Measurements from ENCODE around the gene ALDOB. TPM values are rescaled to one million over a fixed set of nuclear protein-coding genes. Genes with fewer than 3 reads are reported as not detected.
A peak's percentile ranks its signal among the peaks of the same experiment; 100 is the strongest.

ALDOB gene
- total RNA-seq, 2 experiments from 2014 or later: not detected

DNA sequence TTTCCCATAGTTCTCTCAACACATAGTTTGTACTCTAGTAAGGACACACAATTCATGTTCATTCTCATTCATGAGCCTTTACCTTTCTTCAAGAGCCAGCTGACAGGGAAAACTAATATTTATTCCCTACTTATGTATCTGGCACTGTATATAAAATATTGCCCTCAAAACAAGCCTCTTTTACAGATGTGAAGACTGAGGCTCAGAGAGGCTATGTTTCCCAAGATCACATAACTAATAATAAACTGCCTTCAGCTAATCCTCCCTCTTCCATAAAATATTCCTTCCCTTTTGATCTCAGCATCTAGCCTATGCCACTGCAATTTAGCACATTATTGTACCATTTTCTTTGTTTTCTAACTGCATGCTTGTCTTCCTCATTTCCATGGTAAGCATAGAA, 18.2 kb downstream of the ALDOB start:
- TF ChIP-seq, protein P1, sequence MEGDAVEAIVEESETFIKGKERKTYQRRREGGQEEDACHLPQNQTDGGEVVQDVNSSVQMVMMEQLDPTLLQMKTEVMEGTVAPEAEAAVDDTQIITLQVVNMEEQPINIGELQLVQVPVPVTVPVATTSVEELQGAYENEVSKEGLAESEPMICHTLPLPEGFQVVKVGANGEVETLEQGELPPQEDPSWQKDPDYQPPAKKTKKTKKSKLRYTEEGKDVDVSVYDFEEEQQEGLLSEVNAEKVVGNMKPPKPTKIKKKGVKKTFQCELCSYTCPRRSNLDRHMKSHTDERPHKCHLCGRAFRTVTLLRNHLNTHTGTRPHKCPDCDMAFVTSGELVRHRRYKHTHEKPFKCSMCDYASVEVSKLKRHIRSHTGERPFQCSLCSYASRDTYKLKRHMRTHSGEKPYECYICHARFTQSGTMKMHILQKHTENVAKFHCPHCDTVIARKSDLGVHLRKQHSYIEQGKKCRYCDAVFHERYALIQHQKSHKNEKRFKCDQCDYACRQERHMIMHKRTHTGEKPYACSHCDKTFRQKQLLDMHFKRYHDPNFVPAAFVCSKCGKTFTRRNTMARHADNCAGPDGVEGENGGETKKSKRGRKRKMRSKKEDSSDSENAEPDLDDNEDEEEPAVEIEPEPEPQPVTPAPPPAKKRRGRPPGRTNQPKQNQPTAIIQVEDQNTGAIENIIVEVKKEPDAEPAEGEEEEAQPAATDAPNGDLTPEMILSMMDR (IDR thresholded peaks at IDR 0.05): no peak
- ATAC-seq (no peak), DNase-seq (no peak)
- H3K36me3 Mint-ChIP-seq (ENCODE audit: low read depth): peaks cover 29% of the 10 kb centered on the region
- no peaks in the 10 kb centered on the region for H3K27me3 Mint-ChIP-seq
- no peak overlapping the region for H3K27ac Mint-ChIP-seq
- intact Hi-C loops (cut with micrococcal nuclease): no loop called here
- POLR2A ChIA-PET: no interaction called here
- no peak overlapping the region for H3K4me3 Mint-ChIP-seq
- CTCF ChIA-PET: no interaction called here
- no peaks in the 10 kb centered on the region for H3K4me1 Mint-ChIP-seq (ENCODE audit: low read depth)
- H3K9me3 Mint-ChIP-seq: peaks cover 44% of the 10 kb centered on the region

DNA sequence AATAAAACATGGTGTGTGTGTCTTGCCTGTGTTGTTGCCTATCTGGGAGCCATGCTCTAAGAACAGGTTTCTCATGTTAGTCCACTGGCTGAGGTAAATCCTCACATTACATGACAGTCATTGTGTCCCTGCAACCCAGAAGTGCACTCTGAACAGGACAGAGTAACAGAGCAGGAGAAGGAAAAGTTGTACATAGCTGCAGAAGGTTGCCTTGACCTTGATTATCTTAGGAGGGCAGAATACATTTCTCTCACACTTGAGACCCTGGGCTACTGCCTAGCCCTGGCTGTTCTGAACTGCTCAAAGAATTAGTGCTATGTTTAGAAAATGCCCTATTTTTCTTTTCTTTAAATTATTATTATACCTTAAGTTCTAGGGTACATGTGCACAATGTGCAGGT, 20.0 kb downstream of the ALDOB start:
- H3K9me3 Mint-ChIP-seq: peaks cover 50% of the 10 kb centered on the region
- no peak overlapping the region for H3K27ac Mint-ChIP-seq
- H3K4me1 Mint-ChIP-seq (ENCODE audit: low read depth): no peaks in the 10 kb centered on the region
- H3K36me3 Mint-ChIP-seq (ENCODE audit: low read depth): peaks cover 40% of the 10 kb centered on the region
- intact Hi-C loops (cut with micrococcal nuclease): no loop called here
- ATAC-seq (no peak), DNase-seq (no peak)
- H3K4me3 Mint-ChIP-seq: no peak overlapping the region
- ChIA-PET POLR2A (no interaction called here), CTCF (no interaction called here)
- no peaks in the 10 kb centered on the region for H3K27me3 Mint-ChIP-seq
- TF ChIP-seq, protein P1 (IDR thresholded peaks at IDR 0.05): no peak

DNA sequence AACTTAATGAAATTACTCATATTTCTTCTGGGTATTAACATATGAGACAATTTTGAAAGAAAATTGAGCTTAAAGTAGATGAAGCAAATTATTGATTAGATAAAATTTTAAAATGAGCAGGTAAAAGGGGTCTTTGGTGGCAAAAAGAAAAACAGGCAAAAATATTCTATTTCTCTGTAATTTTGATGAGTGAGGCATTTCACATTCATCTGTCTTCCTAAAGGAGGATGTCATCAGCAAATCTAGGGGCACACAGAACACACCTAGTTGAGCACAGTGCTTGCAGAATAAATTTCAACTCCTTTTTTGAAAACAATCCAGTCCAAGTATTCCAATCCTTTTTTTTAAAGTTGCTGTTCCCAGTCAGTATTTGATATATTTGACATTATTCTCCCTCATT, 20.7 kb downstream of the ALDOB start:
- DNase-seq (no peak), ATAC-seq (no peak)
- Mint-ChIP-seq H3K4me3 (no peak overlapping the region), H3K9me3 (peaks cover 54% of the 10 kb centered on the region), H3K4me1 (ENCODE audit: low read depth) (no peaks in the 10 kb centered on the region), H3K27ac (no peak overlapping the region), H3K36me3 (ENCODE audit: low read depth) (peaks cover 41% of the 10 kb centered on the region), H3K27me3 (no peaks in the 10 kb centered on the region)
- ChIA-PET CTCF (interaction anchor here (1.3 to 1.5 kb wide), 2 partner anchors 34 to 74 kb away, joined by 3 read pairs; no protein-coding TSS in a partner anchor), POLR2A (no interaction called here)
- TF ChIP-seq, protein P1 (IDR thresholded peaks at IDR 0.05): no peak
- intact Hi-C loops (cut with micrococcal nuclease): no loop called here

DNA sequence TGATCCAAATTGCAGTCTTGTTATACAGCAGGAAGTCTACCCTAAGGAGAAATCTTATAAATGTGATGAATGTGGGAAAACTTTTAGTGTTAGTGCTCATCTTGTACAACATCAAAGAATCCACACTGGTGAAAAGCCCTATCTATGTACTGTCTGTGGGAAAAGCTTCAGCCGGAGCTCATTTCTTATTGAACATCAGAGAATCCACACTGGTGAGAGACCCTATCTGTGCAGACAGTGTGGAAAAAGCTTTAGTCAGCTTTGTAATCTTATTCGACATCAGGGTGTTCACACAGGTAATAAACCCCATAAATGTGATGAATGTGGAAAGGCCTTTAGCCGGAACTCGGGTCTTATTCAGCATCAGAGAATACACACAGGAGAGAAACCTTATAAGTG, 26.5 kb downstream of the ALDOB start:
- POLR2A ChIA-PET: interaction anchor here (0.9 to 2.2 kb wide), 3 partner anchors 10 to 14 kb away, joined by 4 to 13 read pairs (median 4); partner anchors contain the start of genes MRPL50 and ZNF189

DNA sequence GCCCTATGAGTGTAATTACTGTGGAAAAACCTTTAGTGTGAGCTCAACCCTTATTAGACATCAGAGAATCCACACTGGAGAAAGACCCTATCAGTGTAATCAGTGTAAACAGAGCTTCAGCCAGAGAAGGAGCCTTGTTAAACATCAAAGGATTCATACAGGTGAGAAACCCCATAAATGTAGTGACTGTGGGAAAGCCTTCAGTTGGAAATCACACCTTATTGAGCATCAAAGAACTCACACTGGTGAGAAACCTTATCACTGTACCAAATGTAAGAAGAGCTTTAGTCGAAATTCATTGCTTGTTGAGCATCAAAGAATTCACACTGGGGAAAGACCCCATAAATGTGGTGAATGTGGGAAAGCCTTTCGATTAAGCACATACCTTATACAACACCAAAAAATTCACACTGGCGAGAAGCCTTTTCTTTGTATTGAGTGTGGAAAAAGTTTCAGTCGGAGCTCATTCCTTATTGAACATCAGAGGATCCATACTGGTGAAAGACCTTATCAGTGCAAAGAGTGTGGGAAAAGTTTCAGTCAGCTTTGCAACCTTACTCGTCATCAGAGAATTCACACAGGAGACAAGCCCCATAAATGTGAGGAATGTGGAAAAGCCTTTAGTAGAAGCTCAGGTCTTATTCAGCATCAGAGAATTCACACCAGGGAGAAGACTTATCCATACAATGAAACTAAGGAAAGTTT, 27.0 kb downstream of the ALDOB start:
- intact Hi-C loops (cut with micrococcal nuclease): no loop called here
- Mint-ChIP-seq H3K9me3 (peaks cover 75% of the 10 kb centered on the region), H3K27me3 (no peaks in the 10 kb centered on the region), H3K4me3 (no peak overlapping the region), H3K36me3 (ENCODE audit: low read depth) (peaks cover 81% of the 10 kb centered on the region), H3K4me1 (ENCODE audit: low read depth) (peaks cover 2% of the 10 kb centered on the region), H3K27ac (no peak overlapping the region)
- ChIA-PET CTCF (interaction anchor here (1.3 kb wide), 1 partner anchor 10 kb away, joined by 5 read pairs; the partner anchor contains the start of genes MRPL50 and ZNF189), POLR2A (interaction anchor here (0.9 to 2.2 kb wide), 3 partner anchors 10 to 14 kb away, joined by 4 to 13 read pairs (median 4); partner anchors contain the start of genes MRPL50 and ZNF189)
- ATAC-seq: no peak
- no peak for DNase-seq
- TF ChIP-seq, protein P1 (IDR thresholded peaks at IDR 0.05): no peak

More for the DNA sequence above, 26.5 kb downstream of the ALDOB start:
- peak; percentile 6 for DNase-seq
- Mint-ChIP-seq H3K27me3 (no peaks in the 10 kb centered on the region), H3K4me1 (ENCODE audit: low read depth) (peaks cover 2% of the 10 kb centered on the region), H3K27ac (no peak overlapping the region), H3K36me3 (ENCODE audit: low read depth) (peaks cover 79% of the 10 kb centered on the region), H3K9me3 (peaks cover 75% of the 10 kb centered on the region), H3K4me3 (no peak overlapping the region)
- intact Hi-C loops (cut with micrococcal nuclease): no loop called here
- TF ChIP-seq, protein P1 (IDR thresholded peaks at IDR 0.05): no peak
- CTCF ChIA-PET: interaction anchor here (1.3 kb wide), 1 partner anchor 10 kb away, joined by 5 read pairs; the partner anchor contains the start of genes MRPL50 and ZNF189
- no peak for ATAC-seq

Data from activated CD8-positive, alpha-beta T cell treated with anti-CD3 and anti-CD28 coated beads for 36 hours (primary cell).